GM18520 (cell line): ENCODE results near the gene LY6G6C.

Experiments
- ATAC-seq: cut with Tn5 transposase; IDR thresholded peaks from one replicate; pipeline ENCODE4 v1.9.1; 2021; ENCODE audit not compliant: unreplicated experiment

LY6G6C gene

GRCh38 chr6:31727717-31728671 is 6.4 kb upstream of the LY6G6C start:
- ATAC-seq: no peak

DNA sequence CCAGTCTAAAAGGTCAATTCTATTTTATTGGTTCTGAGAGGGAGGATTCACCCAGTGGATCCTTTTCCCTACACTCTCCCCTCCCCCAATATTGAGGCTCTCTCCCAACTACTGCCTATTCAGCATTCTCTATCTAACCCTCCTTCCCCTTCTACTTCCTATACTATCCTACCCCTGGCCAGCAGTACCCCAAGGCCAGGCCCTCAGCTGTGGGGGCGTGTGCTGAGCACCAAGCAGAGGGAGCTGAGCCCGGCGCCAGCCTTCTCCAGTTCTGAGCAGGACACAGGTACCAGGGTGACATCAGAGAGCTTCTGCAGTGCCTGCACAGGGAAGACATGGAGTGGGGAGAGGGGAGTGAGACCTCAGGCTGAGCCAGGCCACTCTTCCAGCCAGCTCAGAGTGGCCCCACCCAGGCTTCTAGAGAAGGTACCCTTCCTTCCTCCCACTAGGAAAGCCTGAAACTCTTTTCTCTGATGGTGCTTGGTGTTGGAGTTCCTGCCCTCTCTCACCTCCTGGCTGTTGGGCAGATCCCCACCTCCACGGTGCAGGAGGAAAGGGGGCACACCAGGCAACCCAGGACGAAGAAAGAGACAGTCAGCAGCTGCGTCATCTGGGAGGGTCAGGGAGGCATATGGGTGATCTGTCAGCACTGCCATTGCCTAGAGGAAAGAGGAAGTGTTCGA is 5.6 kb upstream of the LY6G6C start:
- ATAC-seq: no peak

GRCh38 chr6:31725502-31726350 is 4.2 kb upstream of the LY6G6C start:
- no peak for ATAC-seq

GRCh38 chr6:31723980-31724691 is 2.6 kb upstream of the LY6G6C start:
- no peak for ATAC-seq

- ATAC-seq: no peak
These were observed 1.9 kb upstream of the LY6G6C start, which contains the start of gene MPIG6B for GRCh38 chr6:31723245-31723979. Gene MPIG6B, plus strand, starts transcription at chr6:31723373. Its CDS starts 11 bp downstream, at chr6:31723384.

- ATAC-seq: no peak
These were observed 627 bp upstream of the LY6G6C start for GRCh38 chr6:31722173-31722572.

DNA sequence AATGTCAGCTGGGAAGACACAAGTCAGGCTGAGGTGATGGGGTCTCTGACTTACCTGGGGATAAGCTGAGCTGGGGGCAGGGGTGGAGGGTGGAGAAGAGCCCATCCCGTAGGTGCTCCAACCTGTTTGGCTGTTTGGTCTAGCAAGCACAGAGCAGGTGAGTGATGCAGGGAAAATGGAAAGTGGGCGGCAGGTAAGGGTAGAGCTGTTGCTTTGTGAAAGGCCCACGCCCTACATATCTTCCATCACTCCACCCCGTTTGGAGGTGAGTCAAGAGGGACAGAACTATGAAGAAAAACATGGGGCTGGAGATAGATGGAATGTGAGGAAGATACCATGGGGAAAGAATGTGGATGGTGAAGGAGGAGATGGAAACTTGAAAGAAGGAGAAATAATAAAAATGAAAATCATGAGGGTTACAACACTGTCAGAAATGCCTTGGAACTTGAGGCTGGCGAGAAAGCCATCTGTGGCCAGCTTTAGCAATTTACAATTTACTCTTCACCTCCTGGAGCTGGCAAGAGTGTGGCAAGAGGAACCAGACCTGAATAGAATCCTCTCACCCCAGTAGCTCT is 1.3 kb downstream of the LY6G6C start:
- ATAC-seq: no peak

DNA sequence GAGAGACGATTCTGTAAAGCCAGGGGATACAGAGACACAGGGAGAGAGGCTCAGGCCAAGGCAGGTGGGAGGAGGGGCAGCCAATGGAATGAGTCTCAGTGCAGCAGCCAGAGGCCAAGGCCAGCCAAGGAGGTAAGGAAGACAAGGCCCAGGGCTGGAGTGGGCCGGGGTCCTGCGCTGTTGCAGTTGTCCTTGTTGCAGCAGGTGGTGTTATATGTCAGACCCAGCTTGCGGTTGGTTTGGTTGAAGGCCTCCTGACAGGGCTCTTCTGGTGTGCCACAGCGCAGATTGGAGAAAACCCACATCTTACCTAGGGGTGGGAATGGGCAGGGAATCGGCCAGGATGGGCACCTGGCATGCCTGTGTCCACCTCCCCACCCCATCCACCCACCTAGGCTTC is 2.5 kb downstream of the LY6G6C start:
- ATAC-seq: no peak

DNA sequence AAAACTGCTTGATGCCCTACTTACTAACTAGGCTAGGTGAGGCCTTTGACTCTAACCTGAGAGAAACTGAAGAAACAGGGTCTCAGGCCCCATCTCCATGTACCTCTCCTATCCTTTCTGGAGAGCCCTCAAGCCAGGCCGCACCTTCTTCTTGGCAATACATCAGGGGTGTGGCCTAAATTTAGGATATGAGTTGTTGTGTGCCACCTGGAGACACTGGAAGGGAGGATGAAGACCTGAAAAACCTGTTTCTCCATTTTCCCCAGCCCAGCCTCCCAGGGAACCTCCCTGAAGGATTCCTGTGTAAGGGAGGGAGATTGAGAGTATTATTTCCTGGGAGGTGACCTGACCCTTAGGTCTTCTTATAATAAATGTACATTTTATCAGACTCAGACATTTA is 3.3 kb downstream of the LY6G6C start:
- no peak for ATAC-seq

GRCh38 chr6:31717499-31718222 is 3.9 kb downstream of the LY6G6C start:
- ATAC-seq: no peak

- ATAC-seq: no peak
These were observed 6.3 kb downstream of the LY6G6C start, which contains the start of gene LY6G6D for GRCh38 chr6:31715022-31715958. Gene LY6G6D, plus strand, starts transcription at chr6:31715348. Its CDS starts 8 bp downstream, at chr6:31715356.

DNA sequence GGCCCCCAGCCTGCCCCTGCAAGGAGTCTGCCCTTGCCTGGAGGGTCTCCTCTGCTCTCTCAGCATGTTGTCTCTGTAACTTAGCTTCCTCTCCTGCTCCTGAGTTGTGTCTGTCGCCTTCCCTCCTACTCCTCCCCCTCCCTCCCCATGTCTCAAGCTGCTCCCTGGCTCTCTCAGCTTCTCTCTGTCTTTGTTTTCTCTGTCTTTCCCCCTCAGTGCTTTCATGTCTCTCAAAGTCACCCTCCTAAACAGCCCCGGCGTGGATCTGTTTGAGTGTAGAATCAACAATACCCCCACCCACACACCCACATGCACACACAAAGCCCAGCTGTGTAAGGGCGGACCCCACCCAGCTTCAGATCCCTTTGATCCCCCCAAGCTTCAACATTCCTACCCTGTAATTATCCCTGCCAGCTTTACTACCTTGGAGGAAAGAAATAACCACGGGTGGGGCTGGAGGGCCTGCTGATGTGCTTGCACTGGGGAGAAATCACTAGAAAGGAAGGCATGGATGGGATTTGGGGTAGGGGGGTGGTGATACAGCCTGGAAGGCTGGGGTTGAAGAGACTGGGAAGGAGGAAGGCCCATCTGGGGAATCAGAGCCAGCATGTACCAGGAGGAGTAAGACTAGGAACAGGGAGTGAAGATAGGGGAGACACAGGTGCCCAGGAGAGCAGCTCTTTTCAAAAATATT is 7.4 kb downstream of the LY6G6C start:
- no peak for ATAC-seq

DNA sequence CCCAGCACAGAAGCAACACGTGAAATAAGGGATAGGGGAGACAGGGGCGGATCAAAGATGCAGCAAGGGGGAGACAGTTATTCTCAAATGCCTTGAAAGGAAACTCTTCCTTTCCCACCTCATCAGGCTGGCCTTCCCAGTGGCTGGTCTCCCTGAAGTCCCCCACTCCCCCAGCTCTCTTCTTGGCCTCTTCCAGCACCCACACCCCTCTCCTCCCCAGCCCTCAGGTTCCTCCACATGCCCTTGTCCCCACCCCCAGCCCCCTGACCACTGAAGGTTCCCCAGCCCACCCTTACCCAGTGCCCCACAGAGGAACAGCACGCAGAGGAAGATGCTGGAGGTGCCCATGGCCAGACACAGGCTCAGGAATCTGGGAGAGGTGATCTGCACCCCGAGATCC is 8.1 kb downstream of the LY6G6C start:
- ATAC-seq: no peak

DNA sequence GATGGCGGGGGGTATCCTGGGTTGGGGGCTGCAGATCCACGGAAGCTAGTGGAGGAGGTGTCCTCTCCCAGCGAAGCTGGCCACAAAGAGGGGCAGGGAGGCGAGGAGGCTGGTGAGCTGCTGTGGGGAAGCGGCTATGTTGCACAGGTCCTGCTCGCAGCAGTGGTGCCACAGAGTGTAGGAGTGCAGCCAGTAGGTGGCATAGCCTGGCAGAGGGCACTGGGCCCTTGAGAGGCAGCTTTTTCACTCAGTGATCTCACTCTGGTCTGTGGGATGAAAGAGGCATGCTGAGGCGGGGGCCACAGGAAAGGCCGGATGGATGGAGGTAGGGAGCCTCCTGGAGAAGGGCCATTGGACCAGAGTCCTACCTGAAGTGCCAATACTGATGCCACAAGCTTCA is 9.2 kb downstream of the LY6G6C start:
- ATAC-seq: no peak

DNA sequence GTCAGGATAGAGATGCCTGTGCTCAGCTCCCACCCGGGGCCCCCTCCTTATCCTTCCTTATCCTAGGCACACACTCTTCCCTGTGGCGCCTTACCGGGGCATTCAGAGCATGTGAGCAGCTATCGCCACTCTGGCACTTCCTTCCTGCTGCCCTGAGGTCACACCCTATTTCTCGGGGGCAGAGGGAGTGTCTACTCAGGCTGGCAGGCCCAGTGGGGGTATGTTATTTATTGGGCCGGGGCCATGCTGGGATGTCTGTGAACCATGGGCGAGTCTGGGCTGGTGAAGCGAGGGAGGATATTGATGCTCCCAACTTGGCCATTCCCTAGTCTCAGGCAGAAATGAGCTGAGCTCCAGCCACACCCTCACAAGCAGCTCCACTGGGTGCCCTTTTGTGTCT is 10.3 kb downstream of the LY6G6C start:
- no peak for ATAC-seq

DNA sequence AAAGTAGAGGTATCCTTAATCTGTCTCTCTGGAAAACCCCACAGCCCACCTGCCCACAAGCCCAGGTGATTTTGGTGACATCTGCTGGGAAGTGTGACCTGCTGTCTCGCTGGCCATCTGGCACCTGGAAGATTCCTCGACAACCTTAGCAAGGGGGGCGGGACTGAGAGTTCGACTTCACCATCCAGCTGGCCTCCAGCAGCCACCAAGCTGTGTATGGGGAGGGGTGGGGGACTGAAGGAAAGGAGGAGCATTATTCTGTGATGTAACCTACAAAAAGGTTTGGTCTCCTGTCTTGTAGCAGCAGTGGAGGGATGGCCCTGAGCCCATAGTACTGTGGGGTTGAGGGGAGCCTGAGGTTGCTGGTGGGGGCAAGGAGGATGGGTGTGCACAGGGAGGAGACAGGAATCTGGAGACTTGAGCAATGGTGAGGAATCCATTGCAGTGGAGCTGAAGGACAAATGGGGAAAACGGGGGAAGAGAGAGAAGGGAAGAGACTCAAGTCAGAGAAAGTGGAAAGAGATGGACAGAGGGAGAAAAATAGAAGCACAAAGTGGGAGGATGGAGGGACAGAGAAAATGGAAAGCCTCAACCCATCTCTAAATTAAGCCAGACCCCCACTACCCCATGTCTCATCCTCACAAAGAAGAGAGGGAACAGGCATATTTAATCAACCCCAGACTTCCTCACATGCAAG is 10.9 kb downstream of the LY6G6C start:
- ATAC-seq: no peak
